HepG2 (cell line): Measurements from ENCODE around the gene LRIG1.

Source experiments
- EZH2 ChIP-seq: conservative IDR thresholded peaks from 2 replicates; pipeline ENCODE4 v1.6.1; 2012; ENCODE audit warnings: mild to moderate bottlenecking, low read depth, low read length, moderate library complexity
- GATAD2A ChIP-seq: IDR thresholded peaks from 2 replicates; pipeline ENCODE4 v1.6.1; 2016
- HDAC6 ChIP-seq: fragments of 200-600 bp; sonication (generic); IDR thresholded peaks from 2 replicates; pipeline ENCODE4 v1.7.0; 2017; ENCODE audit warnings: mild to moderate bottlenecking, antibody characterized with exemption, low read length, low read depth
- KAT2B ChIP-seq: fragments of 150-350 bp; IDR thresholded peaks from 2 replicates; pipeline ENCODE4 v1.6.1; 2014; ENCODE audit warnings: low read depth, low read length, borderline replicate concordance
- RNF2 ChIP-seq: fragments of 450-650 bp; conservative IDR thresholded peaks from 2 replicates; pipeline ENCODE4 v1.6.1; 2016; ENCODE audit warnings: low read depth
- SIN3A ChIP-seq: IDR thresholded peaks from 2 replicates; pipeline ENCODE4 v1.6.1; 2011; ENCODE audit warnings: low read depth, mild to moderate bottlenecking, control low read depth, low read length, borderline replicate concordance
- YY1 ChIP-seq: IDR thresholded peaks from 2 replicates; pipeline ENCODE4 v1.6.1; 2011; ENCODE audit warnings: low read length, low read depth, moderate library complexity, mild to moderate bottlenecking; ENCODE audit not compliant: insufficient read depth, insufficient replicate concordance
- TF ChIP-seq, protein P1 (sequence below): IDR thresholded peaks from 2 replicates; pipeline ENCODE4 v1.6.1; 2018; ENCODE audit warnings: missing genetic modification reagents

DNA sequence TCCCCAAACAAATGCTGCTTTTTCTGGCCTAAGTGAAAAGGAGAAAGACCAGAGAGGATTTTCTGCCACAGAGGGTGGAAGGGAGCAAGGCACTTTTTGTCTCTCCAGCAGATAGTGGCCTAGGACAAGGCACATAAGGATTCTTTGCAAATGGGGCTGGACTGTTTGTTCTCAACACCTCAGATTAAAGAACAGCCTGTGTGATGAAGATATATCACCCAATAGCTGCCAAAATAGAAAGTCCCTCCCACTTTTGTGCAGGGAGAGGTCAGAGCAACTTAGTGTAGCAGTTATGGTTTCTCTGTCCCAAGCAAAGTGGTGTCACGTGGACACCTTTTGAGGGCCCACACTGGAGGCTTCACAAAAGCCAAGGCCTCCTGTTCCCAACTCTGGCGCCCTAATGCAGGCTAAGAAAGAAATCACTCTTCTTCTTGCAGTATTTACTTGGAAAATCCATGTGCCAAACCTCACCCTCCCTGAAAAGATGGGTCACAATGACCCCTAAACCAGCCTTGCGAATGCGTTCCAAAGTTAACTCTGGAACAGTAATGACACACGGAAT is 84.9 kb downstream of the LRIG1 start:
- TF ChIP-seq SIN3A (no peak), YY1 (no peak), GATAD2A (CRISPR knock-in tag) (no peak), EZH2 (no peak), HDAC6 (no peak), KAT2B (no peak), RNF2 (no peak)
- TF ChIP-seq, protein P1, sequence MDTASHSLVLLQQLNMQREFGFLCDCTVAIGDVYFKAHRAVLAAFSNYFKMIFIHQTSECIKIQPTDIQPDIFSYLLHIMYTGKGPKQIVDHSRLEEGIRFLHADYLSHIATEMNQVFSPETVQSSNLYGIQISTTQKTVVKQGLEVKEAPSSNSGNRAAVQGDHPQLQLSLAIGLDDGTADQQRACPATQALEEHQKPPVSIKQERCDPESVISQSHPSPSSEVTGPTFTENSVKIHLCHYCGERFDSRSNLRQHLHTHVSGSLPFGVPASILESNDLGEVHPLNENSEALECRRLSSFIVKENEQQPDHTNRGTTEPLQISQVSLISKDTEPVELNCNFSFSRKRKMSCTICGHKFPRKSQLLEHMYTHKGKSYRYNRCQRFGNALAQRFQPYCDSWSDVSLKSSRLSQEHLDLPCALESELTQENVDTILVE (CRISPR knock-in tag), result no peak
